Calu3 (cell line): ENCODE data around the gene GABARAPL2. TPM values are rescaled to one million over a fixed set of nuclear protein-coding genes. Genes with fewer than 3 reads are reported as not detected.
A peak's percentile ranks its signal among the peaks of the same experiment; 100 is the strongest.
"Not testable (repeated sequence)": the region's sequence is repeated elsewhere in the genome, so short reads cannot be mapped to it uniquely, and the experiment has no call there.

Experiments used
- BruUV-seq: library from RNA; stranded (reverse); fragments of 400-500 nt; replicated peaks from 2 replicates; lab custom pipeline; 2021; lab: Mats Ljungman, UMichigan
- CTCF ChIA-PET: fragments of 300-600 bp; sonication (Branson Sonifier 250); formaldehyde crosslinking; loops from one replicate; lab custom pipeline; 2022; ENCODE audit warnings: antibody characterized with exemption; lab: Charles Lee
- DNase-seq: peaks from one replicate; pipeline ENCODE4 v3.0.0; 2022
- H3K27ac Mint-ChIP-seq: one replicate; pipeline ENCODE4 v1.8.0; 2022; ENCODE audit warnings: mixed read lengths; ENCODE audit not compliant: unreplicated experiment
- H3K27me3 Mint-ChIP-seq: one replicate; pipeline ENCODE4 v1.8.0; 2022; ENCODE audit warnings: mixed read lengths; ENCODE audit not compliant: unreplicated experiment
- H3K36me3 Mint-ChIP-seq: one replicate; pipeline ENCODE4 v1.8.0; 2022; ENCODE audit warnings: mild to moderate bottlenecking, moderate library complexity, mixed read lengths; ENCODE audit not compliant: insufficient read depth, unreplicated experiment
- H3K4me1 Mint-ChIP-seq: one replicate; pipeline ENCODE4 v1.8.0; 2022; ENCODE audit warnings: mild to moderate bottlenecking, low read depth, mixed read lengths; ENCODE audit not compliant: unreplicated experiment
- H3K4me3 Mint-ChIP-seq: one replicate; pipeline ENCODE4 v1.8.0; 2022; ENCODE audit warnings: mild to moderate bottlenecking, low read depth, moderate library complexity, mixed read lengths; ENCODE audit not compliant: unreplicated experiment
- H3K9me3 Mint-ChIP-seq: one replicate; pipeline ENCODE4 v1.8.0; 2022; ENCODE audit warnings: low read depth, mixed read lengths; ENCODE audit not compliant: unreplicated experiment
- CTCF ChIP-seq: fragments of 200-600 bp; IDR thresholded peaks from one replicate; pipeline ENCODE4 v1.8.0; 2022; ENCODE audit warnings: antibody characterized with exemption; ENCODE audit not compliant: unreplicated experiment
- intact Hi-C: fragments of 100-400 bp; cut with micrococcal nuclease; formaldehyde crosslinking; loops from one replicate; pipeline ENCODE4 v1.10.0; 2022; ENCODE audit not compliant: unreplicated experiment
- total RNA-seq: library from RNA; stranded (reverse); gene quantifications from 2 replicates; pipeline ENCODE4 v1.2.3, GENCODE V29; 2022

GABARAPL2 gene
- total RNA-seq, 1 experiment from 2014 or later, result 112 TPM

GRCh38 chr16:75541236-75541635 lies 24.9 kb upstream of the GABARAPL2 start:
- Mint-ChIP-seq H3K9me3 (no peaks in the 10 kb centered on the region), H3K27me3 (no peaks in the 10 kb centered on the region), H3K36me3 (peaks cover 5% of the 10 kb centered on the region), H3K4me3 (no peak overlapping the region), H3K4me1 (no peaks in the 10 kb centered on the region), H3K27ac (no peak overlapping the region)
- CTCF ChIA-PET, result no interaction called here
- BruUV-seq, result no TSS peak
- intact Hi-C loops, result no loop called here
- no peak for DNase-seq
- no peak for TF ChIP-seq CTCF

GRCh38 chr16:75542462-75542861 lies 23.7 kb upstream of the GABARAPL2 start:
- CTCF ChIA-PET, result interaction anchor here (0.7 kb wide), 1 partner anchor 9 kb away, joined by 3 read pairs; no protein-coding TSS in a partner anchor
- H3K9me3 Mint-ChIP-seq, result not testable (repeated sequence)

GRCh38 chr16:75545879-75546278 lies 20.3 kb upstream of the GABARAPL2 start:
- H3K27me3 Mint-ChIP-seq, intact Hi-C loops, BruUV-seq, CTCF ChIA-PET, H3K9me3 Mint-ChIP-seq, H3K27ac Mint-ChIP-seq, H3K36me3 Mint-ChIP-seq, H3K4me3 Mint-ChIP-seq, H3K4me1 Mint-ChIP-seq, DNase-seq: not testable (repeated sequence)

More at GRCh38 chr16:75542462-75542861, 23.7 kb upstream of the GABARAPL2 start:
- H3K36me3 Mint-ChIP-seq, DNase-seq, H3K27ac Mint-ChIP-seq, H3K4me3 Mint-ChIP-seq, intact Hi-C loops, H3K4me1 Mint-ChIP-seq, H3K27me3 Mint-ChIP-seq, BruUV-seq: not testable (repeated sequence)

GRCh38 chr16:75546293-75546692 lies 19.9 kb upstream of the GABARAPL2 start:
- CTCF ChIA-PET, result no interaction called here
- intact Hi-C loops, result no loop called here
- no peaks in the 10 kb centered on the region for H3K4me1 Mint-ChIP-seq
- H3K9me3 Mint-ChIP-seq, result no peaks in the 10 kb centered on the region
- H3K27ac Mint-ChIP-seq, result no peak overlapping the region
- DNase-seq, result no peak
- TF ChIP-seq CTCF, result no peak
- no peak overlapping the region for H3K4me3 Mint-ChIP-seq
- no TSS peak for BruUV-seq
- no peaks in the 10 kb centered on the region for H3K27me3 Mint-ChIP-seq
- peaks cover 5% of the 10 kb centered on the region for H3K36me3 Mint-ChIP-seq

GRCh38 chr16:75548456-75548855 lies 17.7 kb upstream of the GABARAPL2 start:
- intact Hi-C loops, H3K36me3 Mint-ChIP-seq, H3K27me3 Mint-ChIP-seq, CTCF ChIA-PET, H3K27ac Mint-ChIP-seq, H3K4me1 Mint-ChIP-seq, H3K9me3 Mint-ChIP-seq, BruUV-seq, H3K4me3 Mint-ChIP-seq, DNase-seq: not testable (repeated sequence)

- intact Hi-C loops, result no loop called here
- no peaks in the 10 kb centered on the region for H3K27me3 Mint-ChIP-seq
- no TSS peak for BruUV-seq
- no peaks in the 10 kb centered on the region for H3K9me3 Mint-ChIP-seq
- CTCF ChIA-PET, result interaction anchor here (0.6 to 1.3 kb wide), 7 partner anchors 15 to 214 kb away, joined by 3 to 4 read pairs (median 3); no protein-coding TSS in a partner anchor
- H3K4me3 Mint-ChIP-seq, result no peak overlapping the region
- TF ChIP-seq CTCF, result peak; percentile 29
- H3K36me3 Mint-ChIP-seq, result peaks cover 14% of the 10 kb centered on the region
- H3K27ac Mint-ChIP-seq, result no peak overlapping the region
- DNase-seq, result peak; percentile 43
- H3K4me1 Mint-ChIP-seq, result peaks cover 6% of the 10 kb centered on the region
These were observed 15.9 kb upstream of the GABARAPL2 start for GRCh38 chr16:75550211-75550662.
